GM23248 (cell line): Measurements from ENCODE around the gene NSMCE1. TPM values are rescaled to one million over a fixed set of nuclear protein-coding genes. Genes with fewer than 3 reads are reported as not detected.
A peak's percentile ranks its signal among the peaks of the same experiment; 100 is the strongest.
"Not testable (repeated sequence)": the region's sequence is repeated elsewhere in the genome, so short reads cannot be mapped to it uniquely, and the experiment has no call there.

Experiments used
- DNase-seq: peaks from one replicate; pipeline ENCODE4 v3.0.0-alpha.2; 2015
- H2AFZ ChIP-seq: fragments of 200-600 bp; sonication (generic); 2 replicates; pipeline ENCODE4 v1.6.1; 2016; ENCODE audit warnings: antibody characterized with exemption
- H3F3A ChIP-seq: fragments of 200-600 bp; sonication (generic); 2 replicates; pipeline ENCODE4 v1.6.1; 2016; ENCODE audit warnings: mild to moderate bottlenecking, antibody characterized with exemption, mixed run types; ENCODE audit not compliant: insufficient read depth
- H3K27ac ChIP-seq: fragments of 200-600 bp; sonication (generic); 2 replicates; pipeline ENCODE4 v1.5.1; 2016; ENCODE audit warnings: mild to moderate bottlenecking
- H3K27me3 ChIP-seq: fragments of 200-600 bp; sonication (generic); replicated peaks from 2 replicates; pipeline ENCODE4 v1.6.1; 2016; ENCODE audit warnings: mild to moderate bottlenecking; ENCODE audit not compliant: insufficient read depth
- H3K36me3 ChIP-seq: fragments of 200-600 bp; sonication (generic); 2 replicates; pipeline ENCODE4 v1.6.1; 2016; ENCODE audit warnings: low read depth, mild to moderate bottlenecking
- H3K4me1 ChIP-seq: fragments of 200-600 bp; sonication (generic); 2 replicates; pipeline ENCODE4 v1.6.1; 2016; ENCODE audit warnings: mild to moderate bottlenecking; ENCODE audit not compliant: insufficient read depth
- H3K4me2 ChIP-seq: fragments of 200-600 bp; sonication (generic); one replicate; pipeline ENCODE4 v1.6.1; 2016; ENCODE audit warnings: mild to moderate bottlenecking; ENCODE audit not compliant: unreplicated experiment
- H3K4me3 ChIP-seq: fragments of 200-600 bp; sonication (generic); 2 replicates; pipeline ENCODE4 v1.5.1; 2016; ENCODE audit warnings: mild to moderate bottlenecking
- H3K79me2 ChIP-seq: fragments of 200-600 bp; sonication (generic); 2 replicates; pipeline ENCODE4 v1.6.1; 2016; ENCODE audit warnings: mild to moderate bottlenecking; ENCODE audit not compliant: insufficient read depth
- H3K9ac ChIP-seq: fragments of 200-600 bp; sonication (generic); 2 replicates; pipeline ENCODE4 v1.6.1; 2016; ENCODE audit warnings: mild to moderate bottlenecking
- H3K9me2 ChIP-seq: fragments of 200-600 bp; sonication (generic); 2 replicates; pipeline ENCODE4 v1.6.1; 2016; ENCODE audit warnings: mixed run types, mild to moderate bottlenecking, moderate library complexity; ENCODE audit not compliant: insufficient read depth
- H3K9me3 ChIP-seq: fragments of 200-600 bp; sonication (generic); one replicate; pipeline ENCODE4 v1.6.1; 2017; ENCODE audit warnings: low read depth
- H4K20me1 ChIP-seq: fragments of 200-600 bp; sonication (generic); 2 replicates; pipeline ENCODE4 v1.6.0; 2016; ENCODE audit not compliant: insufficient read depth
- EZH2 ChIP-seq: fragments of 200-600 bp; sonication (generic); IDR thresholded peaks from 2 replicates; pipeline ENCODE4 v1.6.1; 2018; ENCODE audit warnings: antibody characterized with exemption, mild to moderate bottlenecking; ENCODE audit not compliant: insufficient read depth, poor library complexity, severe bottlenecking
- EZH2phosphoT487 ChIP-seq: fragments of 200-600 bp; sonication (generic); IDR thresholded peaks from 2 replicates; pipeline ENCODE4 v1.6.1; 2018; ENCODE audit warnings: antibody characterized with exemption, moderate library complexity, mild to moderate bottlenecking, low read depth; ENCODE audit not compliant: insufficient read depth
- WGBS, 2 experiments: methylation state at CpG; one replicate each; pipeline ENCODE4 v1.1.6; 2015 to 2017; ENCODE audit warnings: low lambda C conversion rate in 2 of 2, low coverage in 1 of 2; ENCODE audit errors: missing lambda C conversion rate in 2 of 2; 5-methylcytosine and 5-hydroxymethylcytosine counted together
- in situ Hi-C: fragments of 300-500 bp; cut with MboI; formaldehyde crosslinking; loops from 2 replicates; pipeline ENCODE4 v1.15.0; 2020
- polyA plus RNA-seq: library from polyadenylated mRNA; unstranded; fragments of >200 nt; fragmentation: Nextera tagmentation; extraction: Ambion mirVana; gene quantifications from 2 replicates; pipeline ENCODE4 v1.2.1, GENCODE V29; 2016
- total RNA-seq: library from RNA; depleted of rRNA; stranded (reverse); fragments of >200 nt; shearing (Covaris generic); gene quantifications from 2 replicates; pipeline ENCODE4 v1.2.3, GENCODE V29; 2014

The NSMCE1 gene
- total and polyA plus RNA-seq, 2 experiments from 2014 or later: 69.3 to 107 TPM

- no peaks in the 10 kb centered on the region for H3K79me2 ChIP-seq
- no peak overlapping the region for H3K27ac ChIP-seq
- in situ Hi-C loops: no loop called here
- DNase-seq: peak; percentile 72
- no peak overlapping the region for H3K4me2 ChIP-seq
- H3K36me3 ChIP-seq: no peaks in the 10 kb centered on the region
- no peak overlapping the region for H3K4me3 ChIP-seq
- peaks cover 3% of the 10 kb centered on the region; the same call in 1 of the 2 replicates for H3F3A ChIP-seq
- H3K9me3 ChIP-seq: no peaks in the 10 kb centered on the region
- H2AFZ ChIP-seq: no peak overlapping the region
- no peak overlapping the region for H3K9ac ChIP-seq
- TF ChIP-seq EZH2: no peak
- TF ChIP-seq EZH2phosphoT487: no peak
- H4K20me1 ChIP-seq: no peaks in the 10 kb centered on the region
- no peaks in the 10 kb centered on the region for H3K9me2 ChIP-seq
- H3K4me1 ChIP-seq: peaks cover 5% of the 10 kb centered on the region; the same call in 1 of the 2 replicates
- H3K27me3 ChIP-seq: no peaks in the 10 kb centered on the region
- 53% methylated on average over 8 of the region's 8 CpGs for WGBS, 2 experiments
Measured at GRCh38 chr16:27273670-27274423, 5.3 kb upstream of the NSMCE1 start.

GRCh38 chr16:27273330-27273669, 4.7 kb upstream of the NSMCE1 start:
- no peaks in the 10 kb centered on the region for H4K20me1 ChIP-seq
- H3K27ac ChIP-seq: no peak overlapping the region
- DNase-seq: no peak
- peaks cover 3% of the 10 kb centered on the region for H3K79me2 ChIP-seq
- H3K4me1 ChIP-seq: peaks cover 5% of the 10 kb centered on the region; the same call in 1 of the 2 replicates
- no peaks in the 10 kb centered on the region for H3K9me2 ChIP-seq
- H3K9ac ChIP-seq: no peak overlapping the region
- H3K4me2 ChIP-seq: no peak overlapping the region
- H3K27me3 ChIP-seq: no peaks in the 10 kb centered on the region
- in situ Hi-C loops: no loop called here
- H2AFZ ChIP-seq: no peak overlapping the region
- peaks cover 3% of the 10 kb centered on the region; the same call in 1 of the 2 replicates for H3F3A ChIP-seq
- no peak overlapping the region for H3K4me3 ChIP-seq
- 93 to 95% methylated on average over 4 of the region's 4 CpGs for WGBS, 2 experiments
- no peak for TF ChIP-seq EZH2
- TF ChIP-seq EZH2phosphoT487: no peak
- H3K36me3 ChIP-seq: no peaks in the 10 kb centered on the region
- no peaks in the 10 kb centered on the region for H3K9me3 ChIP-seq

- H3K27me3 ChIP-seq, H3K4me1 ChIP-seq, H3K4me3 ChIP-seq, H3K79me2 ChIP-seq, DNase-seq, H3K4me2 ChIP-seq, H4K20me1 ChIP-seq, H2AFZ ChIP-seq, H3K9ac ChIP-seq, H3K9me2 ChIP-seq, in situ Hi-C loops, H3K27ac ChIP-seq, H3K36me3 ChIP-seq, H3K9me3 ChIP-seq, H3F3A ChIP-seq: not testable (repeated sequence)
- 96 to 99% methylated on average over 7 of the region's 7 CpGs for WGBS, 2 experiments
Measured at GRCh38 chr16:27272697-27273096, 4.1 kb upstream of the NSMCE1 start.

GRCh38 chr16:27272076-27272475, 3.5 kb upstream of the NSMCE1 start:
- no peak for DNase-seq
- Histone ChIP-seq H4K20me1 (no peaks in the 10 kb centered on the region), H3K27ac (no peak overlapping the region), H3K4me2 (no peak overlapping the region), H2AFZ (no peak overlapping the region), H3K79me2 (peaks cover 15% of the 10 kb centered on the region), H3K9me3 (no peaks in the 10 kb centered on the region), H3K27me3 (no peaks in the 10 kb centered on the region), H3F3A (peaks cover 6% of the 10 kb centered on the region; the same call in 1 of the 2 replicates), H3K4me1 (peaks cover 14% of the 10 kb centered on the region; the same call in 1 of the 2 replicates), H3K9ac (no peak overlapping the region), H3K36me3 (no peaks in the 10 kb centered on the region), H3K9me2 (no peaks in the 10 kb centered on the region), H3K4me3 (no peak overlapping the region)
- WGBS, 2 experiments: 89 to 90% methylated on average over 4 of the region's 4 CpGs
- in situ Hi-C loops: no loop called here
- TF ChIP-seq EZH2phosphoT487 (no peak), EZH2 (no peak)

GRCh38 chr16:27270349-27270748, 1.8 kb upstream of the NSMCE1 start:
- no peaks in the 10 kb centered on the region for H3K9me2 ChIP-seq
- no peaks in the 10 kb centered on the region for H3K9me3 ChIP-seq
- TF ChIP-seq EZH2: no peak
- TF ChIP-seq EZH2phosphoT487: no peak
- no peak for DNase-seq
- H3K9ac ChIP-seq: no peak overlapping the region
- no peak overlapping the region for H3K4me3 ChIP-seq
- peaks cover 6% of the 10 kb centered on the region; the same call in 1 of the 2 replicates for H3F3A ChIP-seq
- H3K36me3 ChIP-seq: no peaks in the 10 kb centered on the region
- H3K27me3 ChIP-seq: no peaks in the 10 kb centered on the region
- H3K27ac ChIP-seq: no peak overlapping the region
- H4K20me1 ChIP-seq: no peaks in the 10 kb centered on the region
- in situ Hi-C loops: no loop called here
- H3K4me1 ChIP-seq: peaks cover 14% of the 10 kb centered on the region; the same call in 1 of the 2 replicates
- no peak overlapping the region for H3K4me2 ChIP-seq
- H2AFZ ChIP-seq: no peak overlapping the region
- WGBS, 2 experiments: 87 to 90% methylated on average over 4 of the region's 4 CpGs
- peaks cover 20% of the 10 kb centered on the region for H3K79me2 ChIP-seq
